SU-DHL-6 (cell line): Measurements from ENCODE around the gene NKX6-2.
"Not testable (repeated sequence)": the region's sequence is repeated elsewhere in the genome, so short reads cannot be mapped to it uniquely, and the experiment has no call there.

ENCODE experiments used
- H2AFZ ChIP-seq: fragments of 200-600 bp; sonication (generic); 2 replicates; pipeline ENCODE4 v1.6.1; 2014; ENCODE audit warnings: low read depth, mild to moderate bottlenecking, moderate library complexity, mixed read lengths, antibody characterized with exemption, low read length; ENCODE audit not compliant: severe bottlenecking
- H3F3A ChIP-seq: fragments of 200-600 bp; shearing (Covaris generic); 2 replicates; pipeline ENCODE4 v1.6.0; 2016; ENCODE audit warnings: antibody characterized with exemption, mild to moderate bottlenecking; ENCODE audit not compliant: insufficient read depth
- H3K27ac ChIP-seq: fragments of 200-600 bp; sonication (generic); 2 replicates; pipeline ENCODE4 v1.5.1; 2016; ENCODE audit warnings: low read depth, mild to moderate bottlenecking, low read length, moderate library complexity, mixed read lengths
- H3K27me3 ChIP-seq: fragments of 200-600 bp; sonication (generic), shearing (Covaris generic); 2 replicates; pipeline ENCODE4 v1.6.0; 2014; ENCODE audit warnings: mild to moderate bottlenecking, low read length
- H3K36me3 ChIP-seq: fragments of 200-600 bp; sonication (generic); 2 replicates; pipeline ENCODE4 v1.6.1; 2014; ENCODE audit warnings: mild to moderate bottlenecking, low read length, mixed read lengths
- H3K4me2 ChIP-seq: fragments of 300-600, 200-600 bp; shearing (Covaris generic), sonication (generic); 2 replicates; pipeline ENCODE4 v1.6.0; 2014; ENCODE audit warnings: low read length, low read depth, mild to moderate bottlenecking; ENCODE audit not compliant: poor library complexity, severe bottlenecking
- H3K4me3 ChIP-seq: fragments of 200-600 bp; sonication (generic); 2 replicates; pipeline ENCODE4 v1.5.1; 2014; ENCODE audit warnings: antibody characterized with exemption, low read length, mild to moderate bottlenecking, mixed read lengths; ENCODE audit not compliant: insufficient read depth, poor library complexity, severe bottlenecking
- H3K79me2 ChIP-seq: fragments of 200-600 bp; sonication (generic); 2 replicates; pipeline ENCODE4 v1.6.1; 2014; ENCODE audit warnings: mild to moderate bottlenecking, low read length, moderate library complexity; ENCODE audit not compliant: insufficient read depth
- H3K9ac ChIP-seq: fragments of 200-600 bp; sonication (generic); 2 replicates; pipeline ENCODE4 v1.7.0; 2014; ENCODE audit warnings: mild to moderate bottlenecking, low read length
- H3K9me2 ChIP-seq: fragments of 200-600 bp; sonication (generic); replicated peaks from 2 replicates; pipeline ENCODE4 v1.6.1; 2014; ENCODE audit warnings: low read length; ENCODE audit not compliant: insufficient read depth
- H3K9me3 ChIP-seq: fragments of 200-600 bp; sonication (generic); 2 replicates; pipeline ENCODE4 v1.6.1; 2014; ENCODE audit warnings: low read length, mixed read lengths; ENCODE audit not compliant: insufficient read depth
- H4K20me1 ChIP-seq: fragments of 200-600 bp; sonication (generic); 2 replicates; pipeline ENCODE4 v1.6.1; 2014; ENCODE audit warnings: low read depth, mild to moderate bottlenecking, antibody characterized with exemption, low read length, moderate library complexity, mixed read lengths
- EZH2phosphoT487 ChIP-seq: fragments of 200-600 bp; sonication (generic), shearing (Covaris generic); conservative IDR thresholded peaks from 2 replicates; pipeline ENCODE4 v1.6.1; 2018; ENCODE audit warnings: mild to moderate bottlenecking, antibody characterized with exemption, low read length, moderate library complexity, mixed read lengths
- TF ChIP-seq, protein P1 (sequence below): fragments of 200-600 bp; sonication (generic); IDR thresholded peaks from one replicate; pipeline ENCODE4 v1.5.1; 2017; ENCODE audit warnings: antibody characterized with exemption, mild to moderate bottlenecking, low read length, moderate library complexity; ENCODE audit not compliant: insufficient read depth, poor library complexity, severe bottlenecking

NKX6-2 gene

DNA sequence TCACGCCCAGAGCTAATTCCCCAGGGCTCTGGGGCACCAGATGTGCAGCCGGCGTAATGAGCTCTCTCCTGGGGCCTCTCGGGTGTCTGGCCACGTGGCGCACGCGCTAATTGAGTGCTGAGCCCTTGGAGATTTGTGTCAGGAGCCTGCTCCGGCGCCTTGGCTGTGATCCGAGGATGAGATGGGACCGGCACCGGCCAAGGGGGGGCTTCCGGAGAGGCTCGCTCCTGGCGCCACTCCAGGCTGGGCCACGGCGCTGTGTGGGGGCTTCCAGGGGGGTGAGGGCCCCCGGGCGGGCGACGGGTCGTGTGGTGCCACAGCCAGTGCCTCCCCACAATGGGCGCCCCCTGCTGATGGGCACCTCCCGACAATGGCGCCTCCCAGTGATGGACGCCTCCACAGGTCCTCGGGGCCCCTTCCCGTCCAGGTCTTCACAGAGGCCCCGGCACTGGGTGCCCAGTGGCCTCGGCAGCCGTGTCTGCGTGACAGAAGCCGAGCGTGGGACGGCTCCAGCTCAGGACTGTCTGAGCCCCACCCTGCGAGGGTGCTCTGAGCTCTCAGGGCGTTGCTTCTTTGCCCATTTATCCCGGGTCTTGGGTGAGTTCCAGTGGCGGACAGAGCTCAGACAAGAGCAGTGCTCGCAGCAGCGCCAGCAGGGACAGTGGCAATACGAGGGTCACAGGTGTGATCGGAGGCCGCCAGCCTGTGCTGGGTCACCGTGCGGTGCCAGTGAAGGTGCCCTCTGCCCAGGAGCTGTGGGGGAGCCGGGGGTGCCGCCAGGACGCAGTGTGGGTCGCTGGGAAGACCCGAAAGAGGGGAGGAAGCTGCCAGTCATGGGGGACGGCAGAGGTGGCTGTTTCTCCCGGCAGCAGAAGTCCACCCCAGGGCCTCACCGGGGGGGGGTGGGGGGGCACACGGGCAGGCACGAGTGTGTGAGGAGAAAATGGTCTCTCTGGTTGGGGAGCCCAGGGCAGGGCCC, 8.2 kb upstream of the NKX6-2 start:
- no peak overlapping the region for H3K4me2 ChIP-seq
- no peak overlapping the region for H3K4me3 ChIP-seq
- H3K9me2 ChIP-seq = no peaks in the 10 kb centered on the region
- H3K9ac ChIP-seq = no peak overlapping the region
- no peaks in the 10 kb centered on the region for H4K20me1 ChIP-seq
- TF ChIP-seq EZH2phosphoT487 = no peak
- TF ChIP-seq, protein P1, sequence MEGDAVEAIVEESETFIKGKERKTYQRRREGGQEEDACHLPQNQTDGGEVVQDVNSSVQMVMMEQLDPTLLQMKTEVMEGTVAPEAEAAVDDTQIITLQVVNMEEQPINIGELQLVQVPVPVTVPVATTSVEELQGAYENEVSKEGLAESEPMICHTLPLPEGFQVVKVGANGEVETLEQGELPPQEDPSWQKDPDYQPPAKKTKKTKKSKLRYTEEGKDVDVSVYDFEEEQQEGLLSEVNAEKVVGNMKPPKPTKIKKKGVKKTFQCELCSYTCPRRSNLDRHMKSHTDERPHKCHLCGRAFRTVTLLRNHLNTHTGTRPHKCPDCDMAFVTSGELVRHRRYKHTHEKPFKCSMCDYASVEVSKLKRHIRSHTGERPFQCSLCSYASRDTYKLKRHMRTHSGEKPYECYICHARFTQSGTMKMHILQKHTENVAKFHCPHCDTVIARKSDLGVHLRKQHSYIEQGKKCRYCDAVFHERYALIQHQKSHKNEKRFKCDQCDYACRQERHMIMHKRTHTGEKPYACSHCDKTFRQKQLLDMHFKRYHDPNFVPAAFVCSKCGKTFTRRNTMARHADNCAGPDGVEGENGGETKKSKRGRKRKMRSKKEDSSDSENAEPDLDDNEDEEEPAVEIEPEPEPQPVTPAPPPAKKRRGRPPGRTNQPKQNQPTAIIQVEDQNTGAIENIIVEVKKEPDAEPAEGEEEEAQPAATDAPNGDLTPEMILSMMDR = no peak
- H3K27me3 ChIP-seq = no peaks in the 10 kb centered on the region
- H3K79me2 ChIP-seq = no peaks in the 10 kb centered on the region
- no peak overlapping the region for H2AFZ ChIP-seq
- no peaks in the 10 kb centered on the region for H3F3A ChIP-seq
- H3K9me3 ChIP-seq = no peaks in the 10 kb centered on the region
- H3K27ac ChIP-seq = no peak overlapping the region
- H3K36me3 ChIP-seq = no peaks in the 10 kb centered on the region

DNA sequence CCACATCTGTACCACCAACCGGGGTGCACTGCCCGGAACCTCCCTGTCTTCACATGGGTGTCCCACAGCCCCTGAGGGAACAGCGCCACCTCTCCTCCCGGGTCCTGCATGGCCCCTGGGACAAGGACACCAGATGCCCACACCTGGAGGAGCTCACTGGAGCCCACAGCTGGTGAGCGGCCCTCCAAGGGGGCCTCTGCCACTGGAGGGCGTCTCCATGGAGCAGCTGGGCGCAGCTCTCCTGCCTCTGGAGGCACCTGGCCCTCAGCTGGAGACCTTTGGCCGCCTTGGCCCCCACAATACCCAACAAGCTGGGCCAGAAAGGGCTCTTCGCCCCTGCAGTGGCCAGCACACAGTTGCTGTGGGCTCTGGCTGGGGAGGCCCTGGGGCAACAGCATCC, 7.3 kb upstream of the NKX6-2 start:
- no peaks in the 10 kb centered on the region for H3F3A ChIP-seq
- H2AFZ ChIP-seq = no peak overlapping the region
- H3K4me3 ChIP-seq = no peak overlapping the region
- H4K20me1 ChIP-seq = no peaks in the 10 kb centered on the region
- H3K4me2 ChIP-seq = no peak overlapping the region
- no peaks in the 10 kb centered on the region for H3K9me2 ChIP-seq
- no peaks in the 10 kb centered on the region for H3K9me3 ChIP-seq
- no peak for TF ChIP-seq EZH2phosphoT487
- TF ChIP-seq, protein P1 = no peak
- H3K79me2 ChIP-seq = no peaks in the 10 kb centered on the region
- H3K27me3 ChIP-seq = no peaks in the 10 kb centered on the region
- no peak overlapping the region for H3K27ac ChIP-seq
- H3K36me3 ChIP-seq = no peaks in the 10 kb centered on the region
- no peak overlapping the region for H3K9ac ChIP-seq

DNA sequence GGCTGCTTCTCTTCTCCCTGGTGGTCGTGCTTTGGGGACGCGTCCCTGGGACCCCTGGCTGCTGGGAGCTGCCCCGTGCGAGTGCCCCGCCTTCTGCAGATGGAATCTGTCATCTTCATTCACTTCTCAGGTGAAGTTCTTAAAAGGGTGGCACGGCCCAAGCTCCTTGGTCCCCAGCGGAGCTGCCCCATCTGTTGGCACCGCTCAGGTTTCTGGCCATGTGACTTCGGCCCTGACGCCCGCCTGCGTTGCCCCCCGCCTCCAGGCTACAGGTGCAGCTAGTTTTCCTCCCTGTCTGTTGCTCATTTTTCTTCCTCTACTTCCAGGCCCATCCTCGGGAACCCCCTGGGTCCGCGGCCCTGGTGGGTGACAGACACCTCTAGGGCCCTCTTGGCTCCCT, 6.8 kb upstream of the NKX6-2 start:
- no peaks in the 10 kb centered on the region for H4K20me1 ChIP-seq
- no peaks in the 10 kb centered on the region for H3K27me3 ChIP-seq
- no peak overlapping the region for H3K27ac ChIP-seq
- no peak overlapping the region for H3K4me3 ChIP-seq
- no peak overlapping the region for H3K9ac ChIP-seq
- no peaks in the 10 kb centered on the region for H3K36me3 ChIP-seq
- no peaks in the 10 kb centered on the region for H3K9me2 ChIP-seq
- no peak overlapping the region for H3K4me2 ChIP-seq
- no peak overlapping the region for H2AFZ ChIP-seq
- no peaks in the 10 kb centered on the region for H3F3A ChIP-seq
- H3K79me2 ChIP-seq = no peaks in the 10 kb centered on the region
- H3K9me3 ChIP-seq = no peaks in the 10 kb centered on the region
- no peak for TF ChIP-seq EZH2phosphoT487
- TF ChIP-seq, protein P1 = no peak

DNA sequence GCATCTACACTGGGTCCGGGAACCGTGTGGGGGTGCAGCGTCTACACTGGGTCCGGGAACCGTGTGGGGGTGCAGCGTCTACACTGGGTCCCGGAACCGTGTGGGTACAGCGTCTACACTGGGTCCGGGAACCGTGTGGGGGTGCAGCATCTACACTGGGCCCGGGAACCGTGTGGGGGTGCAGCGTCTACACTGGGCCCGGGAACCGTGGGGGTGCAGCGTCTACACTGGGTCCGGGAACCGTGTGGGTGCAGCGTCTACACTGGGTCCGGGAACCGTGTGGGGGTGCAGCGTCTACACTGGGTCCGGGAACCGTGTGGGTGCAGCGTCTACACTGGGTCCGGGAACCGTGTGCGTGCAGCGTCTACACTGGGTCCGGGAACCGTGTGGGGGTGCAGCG, 6.2 kb upstream of the NKX6-2 start:
- H3K36me3 ChIP-seq, H4K20me1 ChIP-seq, H3K79me2 ChIP-seq, H3K4me2 ChIP-seq, H3K4me3 ChIP-seq, H3F3A ChIP-seq, H2AFZ ChIP-seq, H3K9me2 ChIP-seq, H3K27ac ChIP-seq, H3K9ac ChIP-seq, H3K9me3 ChIP-seq, H3K27me3 ChIP-seq: not testable (repeated sequence)
